Caco-2 (cell line): ENCODE measurements around the gene ACACA. TPM values are rescaled to one million over a fixed set of nuclear protein-coding genes. Genes with fewer than 3 reads are reported as not detected.

Source experiments
- BruUV-seq: library from RNA; stranded (reverse); fragments of 400-500 nt; replicated peaks from 2 replicates; lab custom pipeline; 2021; lab: Mats Ljungman, UMichigan
- CTCF ChIA-PET: fragments of 300-600 bp; sonication (Branson Sonifier 250); formaldehyde crosslinking; loops from one replicate; lab custom pipeline; 2022; ENCODE audit warnings: antibody characterized with exemption; lab: Charles Lee
- POLR2A ChIA-PET: fragments of 300-600 bp; sonication (Branson Sonifier 250); formaldehyde crosslinking; loops from one replicate; lab custom pipeline; 2022; ENCODE audit warnings: antibody characterized with exemption; lab: Charles Lee
- DNase-seq, 2 experiments: peaks; one replicate each; pipeline versions ENCODE4 v3.0.0 to v3.0.0-alpha.2; 2020 to 2022
- H3K27me3 ChIP-seq: replicated peaks from 2 replicates; pipeline ENCODE4 v1.6.0; 2011; ENCODE audit warnings: low read length; ENCODE audit not compliant: control insufficient read depth, insufficient read depth
- H3K36me3 ChIP-seq: 2 replicates; pipeline ENCODE4 v1.5.1; 2011; ENCODE audit warnings: low read length; ENCODE audit not compliant: control insufficient read depth, insufficient read depth
- H3K4me1 ChIP-seq: fragments of 250-450 bp; sonication (Bioruptor Pico); 2 replicates; pipeline ENCODE4 v1.5.1; 2020; ENCODE audit warnings: mild to moderate bottlenecking
- H3K4me3 ChIP-seq: 2 replicates; pipeline ENCODE4 v1.5.1; 2011; ENCODE audit warnings: low read depth, mild to moderate bottlenecking, control low read depth, low read length
- H3K9me3 ChIP-seq: fragments of 250-450 bp; sonication (Bioruptor Pico); 2 replicates; pipeline ENCODE4 v1.5.1; 2020; ENCODE audit warnings: mild to moderate bottlenecking, moderate library complexity
- H3K27ac Mint-ChIP-seq: one replicate; pipeline ENCODE4 v1.8.0; 2022; ENCODE audit warnings: mixed read lengths; ENCODE audit not compliant: unreplicated experiment
- H3K27me3 Mint-ChIP-seq: one replicate; pipeline ENCODE4 v1.8.0; 2022; ENCODE audit warnings: mixed read lengths; ENCODE audit not compliant: insufficient read depth, unreplicated experiment
- H3K36me3 Mint-ChIP-seq: one replicate; pipeline ENCODE4 v1.8.0; 2022; ENCODE audit warnings: mild to moderate bottlenecking, mixed read lengths; ENCODE audit not compliant: insufficient read depth, unreplicated experiment
- H3K4me1 Mint-ChIP-seq: one replicate; pipeline ENCODE4 v1.8.0; 2022; ENCODE audit warnings: low read depth, mixed read lengths; ENCODE audit not compliant: unreplicated experiment
- H3K4me3 Mint-ChIP-seq: one replicate; pipeline ENCODE4 v1.8.0; 2022; ENCODE audit warnings: mild to moderate bottlenecking, moderate library complexity, mixed read lengths; ENCODE audit not compliant: unreplicated experiment
- H3K9me3 Mint-ChIP-seq: one replicate; pipeline ENCODE4 v1.8.0; 2022; ENCODE audit warnings: mixed read lengths; ENCODE audit not compliant: unreplicated experiment
- intact Hi-C: fragments of 100-400 bp; cut with micrococcal nuclease; formaldehyde crosslinking; loops from one replicate; pipeline ENCODE4 v1.10.0; 2022; ENCODE audit not compliant: unreplicated experiment
- total RNA-seq: library from RNA; stranded (reverse); gene quantifications from 2 replicates; pipeline ENCODE4 v1.2.3, GENCODE V29; 2022
- TF ChIP-seq, protein P1 (sequence below), 2 experiments: fragments of 200-600 bp in 1 of 2; IDR thresholded peaks; 1 replicate in 1 of 2; 2 replicates in 1 of 2; pipeline versions ENCODE4 v1.5.1 to v1.8.0; 2011 to 2022; ENCODE audit warnings: antibody characterized with exemption in 1 of 2, control low read depth in 1 of 2, inconsistent platforms in 1 of 2, low read depth in 1 of 2, low read length in 1 of 2, mild to moderate bottlenecking in 1 of 2, moderate library complexity in 1 of 2; ENCODE audit not compliant: insufficient read depth in 1 of 2, severe bottlenecking in 1 of 2, unreplicated experiment in 1 of 2

ACACA gene
- total RNA-seq, 1 experiment from 2014 or later: 108 TPM

DNA sequence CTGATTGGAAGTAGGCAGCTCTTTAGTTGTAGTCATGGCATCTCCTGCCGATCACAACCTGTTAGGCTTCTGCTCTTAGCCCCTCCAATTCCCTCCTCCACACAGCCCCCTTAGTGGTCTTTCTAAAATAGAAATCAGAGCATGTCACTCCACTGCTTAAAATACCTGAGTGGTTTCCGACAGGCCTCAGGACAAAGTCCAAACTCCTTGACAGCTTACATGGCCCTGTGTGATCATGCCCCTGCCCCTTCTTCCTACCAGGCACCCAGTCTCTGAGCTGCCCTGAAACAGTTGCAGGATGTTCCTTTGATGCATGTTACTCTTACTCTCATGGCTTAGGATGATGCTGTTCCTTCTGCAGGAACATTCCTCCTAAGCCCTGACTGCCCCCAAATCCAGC is 310.6 kb downstream of the ACACA start:
- Histone ChIP-seq H3K9me3 (no peaks in the 10 kb centered on the region), H3K27me3 (no peaks in the 10 kb centered on the region), H3K4me1 (peaks cover 10% of the 10 kb centered on the region; the same call in 1 of the 2 replicates), H3K36me3 (peaks cover 14% of the 10 kb centered on the region), H3K4me3 (no peak overlapping the region)
- ChIA-PET POLR2A (no interaction called here), CTCF (no interaction called here)
- Mint-ChIP-seq H3K27ac (peak overlapping the region; percentile 0), H3K36me3 (peaks cover 74% of the 10 kb centered on the region), H3K27me3 (no peaks in the 10 kb centered on the region), H3K4me1 (no peaks in the 10 kb centered on the region), H3K4me3 (no peak overlapping the region), H3K9me3 (no peaks in the 10 kb centered on the region)
- DNase-seq: no peak
- intact Hi-C loops: no loop called here
- BruUV-seq: no TSS peak
- TF ChIP-seq, protein P1, sequence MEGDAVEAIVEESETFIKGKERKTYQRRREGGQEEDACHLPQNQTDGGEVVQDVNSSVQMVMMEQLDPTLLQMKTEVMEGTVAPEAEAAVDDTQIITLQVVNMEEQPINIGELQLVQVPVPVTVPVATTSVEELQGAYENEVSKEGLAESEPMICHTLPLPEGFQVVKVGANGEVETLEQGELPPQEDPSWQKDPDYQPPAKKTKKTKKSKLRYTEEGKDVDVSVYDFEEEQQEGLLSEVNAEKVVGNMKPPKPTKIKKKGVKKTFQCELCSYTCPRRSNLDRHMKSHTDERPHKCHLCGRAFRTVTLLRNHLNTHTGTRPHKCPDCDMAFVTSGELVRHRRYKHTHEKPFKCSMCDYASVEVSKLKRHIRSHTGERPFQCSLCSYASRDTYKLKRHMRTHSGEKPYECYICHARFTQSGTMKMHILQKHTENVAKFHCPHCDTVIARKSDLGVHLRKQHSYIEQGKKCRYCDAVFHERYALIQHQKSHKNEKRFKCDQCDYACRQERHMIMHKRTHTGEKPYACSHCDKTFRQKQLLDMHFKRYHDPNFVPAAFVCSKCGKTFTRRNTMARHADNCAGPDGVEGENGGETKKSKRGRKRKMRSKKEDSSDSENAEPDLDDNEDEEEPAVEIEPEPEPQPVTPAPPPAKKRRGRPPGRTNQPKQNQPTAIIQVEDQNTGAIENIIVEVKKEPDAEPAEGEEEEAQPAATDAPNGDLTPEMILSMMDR (IDR thresholded peaks at IDR 0.05; ENCODE audit: insufficient read depth in 1 of 2, low read depth in 1 of 2, low read length in 1 of 2, severe bottlenecking in 1 of 2, unreplicated experiment in 1 of 2): no peak

GRCh38 chr17:37094391-37094790 is 312.2 kb downstream of the ACACA start:
- no peak overlapping the region for H3K4me3 ChIP-seq
- peaks cover 68% of the 10 kb centered on the region for H3K36me3 Mint-ChIP-seq
- peaks cover 10% of the 10 kb centered on the region; the same call in 1 of the 2 replicates for H3K4me1 ChIP-seq
- H3K27me3 ChIP-seq: no peaks in the 10 kb centered on the region
- H3K4me1 Mint-ChIP-seq: no peaks in the 10 kb centered on the region
- no peaks in the 10 kb centered on the region for H3K9me3 ChIP-seq
- no peak overlapping the region for H3K4me3 Mint-ChIP-seq
- H3K27ac Mint-ChIP-seq: peak overlapping the region; percentile 13
- no peak for DNase-seq
- TF ChIP-seq, protein P1 (IDR thresholded peaks at IDR 0.05; ENCODE audit: insufficient read depth in 1 of 2, low read depth in 1 of 2, low read length in 1 of 2, severe bottlenecking in 1 of 2, unreplicated experiment in 1 of 2): no peak
- H3K9me3 Mint-ChIP-seq: no peaks in the 10 kb centered on the region
- BruUV-seq: no TSS peak
- peaks cover 14% of the 10 kb centered on the region for H3K36me3 ChIP-seq
- ChIA-PET CTCF (interaction anchor here (0.7 kb wide), 1 partner anchor 47 kb away, joined by 11 read pairs; no protein-coding TSS in a partner anchor), POLR2A (no interaction called here)
- intact Hi-C loops: no loop called here
- no peaks in the 10 kb centered on the region for H3K27me3 Mint-ChIP-seq

DNA sequence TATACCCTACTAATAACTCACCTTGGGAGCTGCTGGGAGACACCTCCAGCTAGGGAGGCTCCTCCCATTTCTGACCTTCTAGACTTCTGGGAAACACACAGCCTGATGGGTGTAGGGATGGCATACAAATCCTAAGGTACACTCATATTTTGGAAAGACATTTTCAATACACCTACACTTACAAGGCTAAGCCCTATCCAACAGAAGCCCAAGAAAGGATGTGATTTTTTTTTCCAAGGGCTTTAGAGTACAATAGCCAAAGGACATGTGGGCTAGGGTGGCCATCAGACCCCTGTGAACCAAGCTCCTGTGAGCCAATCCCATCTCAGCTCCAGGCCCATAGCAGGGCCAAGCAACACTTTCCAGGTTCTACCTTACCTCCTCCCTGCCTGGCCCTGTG is 313.9 kb downstream of the ACACA start:
- H3K4me3 ChIP-seq: no peak overlapping the region
- Mint-ChIP-seq H3K27ac (no peak overlapping the region), H3K4me1 (no peaks in the 10 kb centered on the region), H3K9me3 (no peaks in the 10 kb centered on the region), H3K27me3 (no peaks in the 10 kb centered on the region), H3K36me3 (peaks cover 75% of the 10 kb centered on the region), H3K4me3 (no peak overlapping the region)
- TF ChIP-seq, protein P1 (IDR thresholded peaks at IDR 0.05; ENCODE audit: insufficient read depth in 1 of 2, low read depth in 1 of 2, low read length in 1 of 2, severe bottlenecking in 1 of 2, unreplicated experiment in 1 of 2): no peak
- ChIA-PET POLR2A (no interaction called here), CTCF (interaction anchor here (0.6 to 1.3 kb wide), 2 partner anchors 72 to 74 kb away, joined by 3 read pairs; no protein-coding TSS in a partner anchor)
- peaks cover 10% of the 10 kb centered on the region; the same call in 1 of the 2 replicates for H3K4me1 ChIP-seq
- no peaks in the 10 kb centered on the region for H3K27me3 ChIP-seq
- intact Hi-C loops: no loop called here
- H3K36me3 ChIP-seq: peaks cover 11% of the 10 kb centered on the region
- no peaks in the 10 kb centered on the region for H3K9me3 ChIP-seq
- no TSS peak for BruUV-seq
- no peak for DNase-seq
